ENCODE results near the gene SH2D3C. TPM values are rescaled to one million over a fixed set of nuclear protein-coding genes. Genes with fewer than 3 reads are reported as not detected.

Gene SH2D3C
- total RNA-seq, 1 experiment from 2014 or later, result 1.7 TPM

DNA sequence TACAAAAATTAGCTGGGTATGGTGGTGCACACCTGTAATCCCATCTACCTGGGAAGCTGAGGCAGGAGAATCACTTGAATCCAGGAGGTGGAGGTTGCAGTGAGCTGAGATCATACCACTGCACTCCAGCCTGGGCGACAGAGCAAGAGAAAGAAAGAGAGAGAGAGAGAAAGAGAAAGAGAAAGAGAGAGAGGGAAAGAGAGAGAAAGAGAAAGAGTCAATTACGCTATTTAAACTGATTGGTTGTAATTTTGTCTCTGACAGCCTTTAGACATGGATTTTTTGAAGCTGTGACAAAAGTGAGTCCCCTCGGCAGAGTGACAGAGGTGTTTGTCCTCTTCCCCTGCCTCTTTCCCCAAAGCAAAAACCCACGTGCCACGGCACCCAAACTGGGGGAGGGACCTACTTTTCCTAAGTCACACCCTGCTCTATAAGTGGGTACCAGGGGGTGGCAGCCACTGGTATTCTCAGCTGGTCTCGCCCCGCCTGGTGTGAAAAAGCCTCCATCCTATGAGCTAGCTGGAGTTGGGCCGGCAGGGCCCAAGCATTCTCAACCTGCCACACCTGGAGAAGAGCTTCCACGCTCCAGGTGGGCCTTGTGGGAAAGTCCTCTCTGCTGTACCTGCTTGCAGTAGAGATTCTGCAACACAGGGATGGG lies 75.0 kb downstream of the SH2D3C start:
- DNase-seq (ENCODE audit: low spot score), result no peak

DNA sequence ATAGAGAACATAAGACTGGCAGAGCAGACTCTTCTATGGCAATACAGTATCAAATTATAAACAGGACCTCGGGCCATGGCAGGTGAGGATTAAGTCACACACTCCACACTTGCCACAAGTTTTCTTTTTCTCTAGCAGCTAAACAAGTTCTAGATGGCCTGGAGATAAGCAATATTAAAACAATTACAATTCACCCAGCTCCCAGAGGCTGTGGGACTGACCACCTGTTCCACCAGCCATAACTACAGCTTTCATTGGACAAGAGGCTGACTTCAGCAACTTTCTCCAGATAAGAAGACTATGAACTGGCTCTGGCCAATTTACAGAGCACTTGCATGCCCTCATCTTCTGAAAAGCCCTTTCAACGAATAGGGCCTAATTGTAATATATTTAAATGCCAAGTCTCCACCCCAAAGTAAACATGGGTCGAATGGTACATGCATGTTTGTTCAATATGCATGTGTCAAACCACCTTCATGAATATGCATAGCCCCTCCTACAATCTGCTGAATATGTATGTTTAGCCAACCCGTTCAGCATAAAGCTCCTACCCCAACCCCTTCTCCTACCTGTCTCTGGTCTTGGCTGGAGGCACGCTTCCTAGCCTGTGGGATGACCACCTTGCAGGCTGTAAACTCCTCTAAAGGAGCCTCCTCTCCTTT lies 77.7 kb downstream of the SH2D3C start:
- no peak for DNase-seq (ENCODE audit: low spot score)

DNA sequence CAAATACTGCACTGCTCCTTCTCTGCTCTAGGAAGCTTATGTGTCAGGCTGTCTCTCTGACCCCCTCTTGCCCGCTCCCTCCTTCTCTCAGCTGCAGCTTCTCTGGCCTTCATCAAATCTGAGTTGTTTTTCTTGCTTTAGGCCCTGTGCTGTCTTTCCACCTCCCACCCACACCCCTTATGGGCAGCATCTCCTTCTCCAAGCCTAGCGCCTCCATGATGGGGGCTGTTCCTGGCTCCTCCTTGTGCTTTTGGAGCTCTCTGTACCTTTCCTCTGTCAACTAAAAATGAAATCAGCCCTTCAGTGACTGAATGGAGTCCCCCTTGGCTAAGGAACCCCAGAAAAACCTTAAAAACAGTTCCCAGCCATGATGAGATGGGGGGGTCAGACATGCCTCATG lies 78.3 kb downstream of the SH2D3C start:
- no peak for DNase-seq (ENCODE audit: low spot score)

DNA sequence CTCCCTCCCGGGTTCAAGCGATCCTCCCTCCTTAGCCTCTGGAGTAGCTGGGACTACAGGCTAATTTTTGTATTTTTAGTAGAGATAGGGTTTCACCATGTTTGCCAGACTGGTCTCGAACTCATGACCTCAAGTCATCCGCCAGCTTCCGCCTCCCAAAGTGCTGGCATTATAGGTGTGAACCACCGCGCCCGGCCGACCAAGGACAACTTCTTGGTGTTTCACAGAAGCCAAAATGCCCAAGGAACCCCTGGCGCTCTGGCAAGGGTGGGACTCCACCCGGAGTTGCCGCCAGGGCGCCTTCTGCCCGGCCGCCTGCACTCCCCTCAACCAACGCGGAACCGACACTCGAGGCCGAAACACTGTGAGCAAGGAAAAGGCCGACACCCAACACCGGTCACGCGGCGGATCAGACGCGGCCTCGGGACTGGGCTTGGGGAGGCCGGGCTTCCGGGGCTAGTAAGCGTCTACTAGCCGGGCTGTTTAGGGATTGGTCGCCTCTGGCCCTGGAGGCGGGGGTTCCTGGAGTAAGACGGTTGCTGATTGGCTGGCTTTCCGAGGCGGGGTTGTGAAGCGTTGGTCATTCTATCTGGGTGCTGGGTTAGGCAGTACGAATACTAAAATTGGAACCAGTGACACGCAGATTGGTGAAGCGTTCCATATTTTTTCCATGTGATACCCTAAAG lies 79.3 kb downstream of the SH2D3C start:
- no peak for DNase-seq (ENCODE audit: low spot score)

DNA sequence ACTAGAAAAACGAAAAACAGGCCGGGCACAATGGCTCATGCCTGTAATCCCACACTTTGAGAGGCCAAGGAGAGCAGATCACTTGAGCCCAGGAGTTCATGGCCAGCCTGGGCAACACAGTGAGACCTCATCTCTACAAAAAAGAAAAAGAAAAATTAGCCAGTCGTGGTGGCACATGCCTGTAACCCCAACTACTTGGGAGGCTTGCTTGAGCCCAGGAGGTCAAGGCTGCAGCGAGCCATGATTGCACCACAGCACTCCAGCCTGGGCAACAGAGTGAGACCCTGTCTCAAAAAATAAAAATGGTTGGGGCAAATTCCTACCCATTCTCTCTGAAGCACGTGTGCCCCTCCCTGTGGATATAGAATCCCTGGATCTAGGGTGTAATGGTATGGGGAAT lies 80.1 kb downstream of the SH2D3C start:
- no peak for DNase-seq (ENCODE audit: low spot score)

DNA sequence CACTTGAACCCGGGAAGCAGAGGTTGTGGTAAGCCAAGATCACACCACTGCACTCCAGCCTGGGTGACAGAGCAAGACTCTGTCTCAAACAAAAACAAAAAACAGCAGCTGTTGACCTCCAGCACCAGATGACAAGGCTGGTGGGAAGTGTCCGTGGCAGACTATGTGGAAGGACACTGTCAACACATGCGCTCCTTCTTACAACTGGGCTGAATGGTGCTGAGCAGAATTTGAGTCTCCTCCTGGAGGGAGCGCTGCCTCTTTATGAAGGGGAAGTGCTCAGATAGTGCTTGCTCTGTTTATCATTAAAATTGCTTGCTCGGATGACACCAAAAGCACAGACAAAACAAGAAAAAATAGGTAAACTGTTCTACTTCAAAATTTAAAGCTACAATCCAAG lies 80.9 kb downstream of the SH2D3C start:
- no peak for DNase-seq (ENCODE audit: low spot score)

DNA sequence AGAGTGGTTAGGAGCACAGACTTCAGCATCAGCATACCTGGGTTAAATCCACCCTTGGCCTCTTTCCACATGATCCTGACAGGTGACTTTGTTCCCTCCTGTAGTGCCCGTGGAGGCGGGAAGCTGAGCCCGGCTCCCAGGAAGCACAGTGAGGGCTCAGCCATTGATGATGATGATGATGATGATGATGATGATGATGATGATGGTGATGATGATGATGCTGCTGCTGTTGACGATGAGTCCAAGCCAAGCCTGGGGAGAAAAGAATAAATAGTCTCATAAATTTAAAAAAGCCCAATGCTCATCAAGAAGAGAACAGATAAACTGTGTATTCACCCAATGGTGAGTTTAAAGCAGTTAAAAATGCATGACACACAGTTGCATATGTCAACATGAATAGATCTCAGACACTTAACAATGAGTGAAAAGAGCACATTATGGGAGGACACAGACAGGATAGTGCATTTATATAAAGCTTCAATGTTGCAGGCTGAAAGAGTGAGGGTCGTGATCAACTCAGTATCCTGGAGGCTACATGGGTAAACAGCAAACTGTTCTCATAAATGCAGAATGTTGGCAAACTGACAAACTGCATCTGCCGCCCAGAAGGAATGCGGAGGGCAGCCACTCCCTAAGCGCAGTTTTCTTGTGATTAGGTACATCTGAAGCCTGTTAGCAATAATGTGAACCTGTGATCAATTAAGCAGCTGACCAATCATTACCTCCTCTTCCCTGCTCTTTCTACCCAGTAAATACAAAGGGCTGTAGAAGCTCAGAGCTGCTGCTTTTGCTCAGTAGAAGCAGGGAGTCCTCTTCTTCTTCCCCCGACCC lies 83.4 kb downstream of the SH2D3C start:
- no peak for DNase-seq (ENCODE audit: low spot score)

DNA sequence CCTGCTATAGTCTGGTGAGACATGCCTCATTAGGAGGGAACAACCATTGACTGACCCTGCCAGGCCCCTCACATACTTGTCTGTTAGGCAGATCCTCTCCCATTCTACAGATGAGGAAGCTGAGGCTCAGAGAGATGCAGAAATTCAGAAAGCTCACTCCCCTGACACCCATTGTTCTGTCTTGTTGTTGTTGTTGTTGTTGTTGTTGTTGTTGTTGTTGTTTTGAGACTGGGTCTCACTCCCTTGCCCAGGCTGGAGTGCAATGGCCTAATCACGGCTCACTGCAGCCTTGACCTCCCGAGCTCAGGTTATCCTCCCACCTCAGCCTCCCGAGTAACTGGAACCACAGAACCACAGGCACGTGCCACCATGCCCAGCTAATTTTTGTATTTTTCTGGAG lies 84.8 kb downstream of the SH2D3C start:
- no peak for DNase-seq (ENCODE audit: low spot score)

DNA sequence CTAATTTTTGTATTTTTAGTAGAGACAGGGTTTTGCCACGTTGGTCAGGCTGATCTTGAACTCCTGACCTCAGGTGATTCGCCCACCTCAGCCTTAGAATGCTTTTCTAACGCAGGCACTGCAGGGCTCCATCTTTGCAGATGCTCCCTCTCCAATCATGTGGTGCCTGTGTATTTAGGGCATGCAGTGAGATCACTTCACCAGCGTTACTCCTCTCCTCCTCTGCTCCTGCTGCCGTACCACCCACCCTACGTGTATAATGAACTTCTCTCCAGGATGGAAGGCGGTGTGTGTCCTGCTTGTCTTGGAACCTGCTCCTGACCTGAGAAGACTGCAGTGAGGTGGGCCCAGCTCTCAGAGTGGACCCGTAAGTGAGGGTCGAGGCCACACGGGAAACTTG lies 85.3 kb downstream of the SH2D3C start:
- DNase-seq (ENCODE audit: low spot score), result no peak

DNA sequence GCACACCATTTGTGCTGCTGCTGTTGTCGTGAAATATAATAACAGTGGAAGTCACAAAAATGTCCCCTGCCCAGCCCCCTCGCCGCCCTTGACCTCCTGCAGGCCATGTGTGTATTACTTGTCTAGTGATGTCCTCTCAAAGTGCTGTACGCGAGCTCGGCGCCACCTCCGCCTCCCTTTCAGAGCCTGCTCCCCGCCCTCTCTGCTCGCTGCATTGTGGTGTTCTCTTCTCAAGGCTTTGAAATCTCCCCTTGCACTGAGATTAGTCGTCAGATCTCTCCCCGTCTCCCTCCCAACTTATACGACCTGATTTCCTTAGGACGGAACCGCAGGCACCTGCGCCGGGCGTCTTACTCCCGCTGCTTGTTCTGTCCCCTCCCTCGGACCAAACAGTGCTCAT lies 86.4 kb downstream of the SH2D3C start:
- DNase-seq (ENCODE audit: low spot score), result no peak

DNA sequence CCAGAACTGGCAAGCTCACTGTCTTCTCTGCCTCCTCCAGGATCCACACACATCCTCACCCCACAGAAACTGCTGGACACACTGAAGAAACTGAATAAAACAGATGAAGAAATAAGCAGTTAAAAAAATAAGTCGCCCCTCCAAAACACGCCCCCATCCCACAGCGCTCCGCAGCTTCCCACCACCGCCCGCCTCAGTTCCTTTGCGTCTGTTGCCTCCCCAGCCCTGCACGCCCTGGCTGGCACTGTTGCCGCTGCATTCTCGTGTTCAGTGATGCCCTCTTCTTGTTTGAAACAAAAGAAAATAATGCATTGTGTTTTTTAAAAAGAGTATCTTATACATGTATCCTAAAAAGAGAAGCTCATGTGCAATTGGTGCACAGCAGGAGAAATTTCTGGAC lies 87.7 kb downstream of the SH2D3C start:
- no peak for DNase-seq (ENCODE audit: low spot score)

DNA sequence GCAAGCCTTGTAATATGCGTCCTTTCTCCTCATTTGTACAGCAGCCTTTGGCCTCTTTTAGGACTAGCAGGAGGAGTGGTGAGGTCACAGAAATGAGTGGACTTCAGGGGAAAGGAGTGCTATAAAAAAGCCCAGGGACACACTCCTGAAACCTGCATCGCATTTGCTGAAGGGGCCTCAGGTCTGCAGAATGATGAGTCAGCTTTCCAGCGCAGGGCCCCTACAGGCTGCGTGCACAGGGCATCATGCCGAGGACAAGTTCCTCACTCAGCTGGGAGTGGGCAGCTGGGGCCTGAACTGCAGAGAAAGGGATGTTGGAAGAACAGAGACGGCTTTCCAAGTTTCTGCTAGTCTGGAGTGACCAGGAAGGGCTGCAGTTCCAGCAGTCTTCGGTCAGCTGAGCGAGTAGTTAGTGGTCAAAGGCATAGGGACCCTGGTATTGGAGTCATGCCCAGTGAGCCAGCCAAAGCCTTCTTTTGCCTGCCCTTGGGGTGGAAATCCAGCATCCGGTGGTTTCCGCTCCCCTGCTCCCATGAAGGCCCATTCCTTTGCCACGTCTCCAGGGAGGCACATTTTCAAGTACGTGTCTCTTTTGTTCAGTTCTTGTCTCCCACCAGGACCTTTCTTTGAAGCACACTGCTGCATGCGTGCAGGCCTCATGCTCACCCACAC lies 89.0 kb downstream of the SH2D3C start:
- DNase-seq (ENCODE audit: low spot score), result no peak

Other genes starting within 250 kb of the SH2D3C start
- gene STXBP1, start 166.4 kb downstream of the SH2D3C start, total RNA-seq (2014; rRNA removed; shearing (Covaris generic)), result 20.8 and 63.2 TPM in 2 replicates
- not detected in 2 replicates for gene CFAP157, start 71.7 kb downstream of the SH2D3C start, total RNA-seq (2014; rRNA removed; shearing (Covaris generic))
- gene PTRH1, start 63.0 kb downstream of the SH2D3C start, total RNA-seq (2014; rRNA removed; shearing (Covaris generic)), result 43.8 and 55.8 TPM in 2 replicates
- 0.05 and 0.07 TPM in 2 replicates for gene TTC16, start 62.6 kb downstream of the SH2D3C start, total RNA-seq (2014; rRNA removed; shearing (Covaris generic))
- gene TOR2A, start 43.4 kb downstream of the SH2D3C start, total RNA-seq (2014; rRNA removed; shearing (Covaris generic)), result 12.7 and 16.3 TPM in 2 replicates
- 36.9 and 61.3 TPM in 2 replicates for gene CDK9, start 7.4 kb upstream of the SH2D3C start, total RNA-seq (2014; rRNA removed; shearing (Covaris generic))
- 146 and 147 TPM in 2 replicates for gene FPGS, start 24.2 kb upstream of the SH2D3C start, total RNA-seq (2014; rRNA removed; shearing (Covaris generic))
- 35.4 and 49.5 TPM in 2 replicates for gene ENG, start 76.0 kb upstream of the SH2D3C start, total RNA-seq (2014; rRNA removed; shearing (Covaris generic))
- 151 and 173 TPM in 2 replicates for gene AK1, start 99.0 kb upstream of the SH2D3C start, total RNA-seq (2014; rRNA removed; shearing (Covaris generic))
- gene ST6GALNAC6, start 120.9 kb upstream of the SH2D3C start, total RNA-seq (2014; rRNA removed; shearing (Covaris generic)), result 40.6 and 61.6 TPM in 2 replicates
- gene ST6GALNAC4, start 138.4 kb upstream of the SH2D3C start, total RNA-seq (2014; rRNA removed; shearing (Covaris generic)), result 32.7 and 38.3 TPM in 2 replicates
- 1.6 and 3.4 TPM in 2 replicates for gene PIP5KL1, start 152.1 kb upstream of the SH2D3C start, total RNA-seq (2014; rRNA removed; shearing (Covaris generic))
- gene DPM2, start 159.2 kb upstream of the SH2D3C start, total RNA-seq (2014; rRNA removed; shearing (Covaris generic)), result 49.7 and 50.5 TPM in 2 replicates
- gene EEIG1, start 202.3 kb upstream of the SH2D3C start, total RNA-seq (2014; rRNA removed; shearing (Covaris generic)), result 21.4 and 23.6 TPM in 2 replicates

All from A172 (cell line).